GM21447 (cell line): ENCODE data around the gene ZNF71.

Experiments used
- ATAC-seq: cut with Tn5 transposase; IDR thresholded peaks from one replicate; pipeline ENCODE4 v1.9.1; 2021; ENCODE audit not compliant: unreplicated experiment

ZNF71 gene

GRCh38 chr19:56594783-56595547 lies at the start of gene ZNF71:
TSS of gene ZNF71 (plus strand) at chr19:56595302. CDS start at chr19:56601559, 6,257 bp downstream.
- peak; percentile 93 for ATAC-seq

GRCh38 chr19:56547535-56547934 lies 47.6 kb upstream of the ZNF71 start:
- no peak for ATAC-seq

- no peak for ATAC-seq
These were observed 40.7 kb upstream of the ZNF71 start for GRCh38 chr19:56554272-56554869.

- no peak for ATAC-seq
These were observed 32.3 kb upstream of the ZNF71 start for GRCh38 chr19:56562766-56563165.

GRCh38 chr19:56566904-56567273 lies 28.2 kb upstream of the ZNF71 start:
- peak; percentile 39 for ATAC-seq

DNA sequence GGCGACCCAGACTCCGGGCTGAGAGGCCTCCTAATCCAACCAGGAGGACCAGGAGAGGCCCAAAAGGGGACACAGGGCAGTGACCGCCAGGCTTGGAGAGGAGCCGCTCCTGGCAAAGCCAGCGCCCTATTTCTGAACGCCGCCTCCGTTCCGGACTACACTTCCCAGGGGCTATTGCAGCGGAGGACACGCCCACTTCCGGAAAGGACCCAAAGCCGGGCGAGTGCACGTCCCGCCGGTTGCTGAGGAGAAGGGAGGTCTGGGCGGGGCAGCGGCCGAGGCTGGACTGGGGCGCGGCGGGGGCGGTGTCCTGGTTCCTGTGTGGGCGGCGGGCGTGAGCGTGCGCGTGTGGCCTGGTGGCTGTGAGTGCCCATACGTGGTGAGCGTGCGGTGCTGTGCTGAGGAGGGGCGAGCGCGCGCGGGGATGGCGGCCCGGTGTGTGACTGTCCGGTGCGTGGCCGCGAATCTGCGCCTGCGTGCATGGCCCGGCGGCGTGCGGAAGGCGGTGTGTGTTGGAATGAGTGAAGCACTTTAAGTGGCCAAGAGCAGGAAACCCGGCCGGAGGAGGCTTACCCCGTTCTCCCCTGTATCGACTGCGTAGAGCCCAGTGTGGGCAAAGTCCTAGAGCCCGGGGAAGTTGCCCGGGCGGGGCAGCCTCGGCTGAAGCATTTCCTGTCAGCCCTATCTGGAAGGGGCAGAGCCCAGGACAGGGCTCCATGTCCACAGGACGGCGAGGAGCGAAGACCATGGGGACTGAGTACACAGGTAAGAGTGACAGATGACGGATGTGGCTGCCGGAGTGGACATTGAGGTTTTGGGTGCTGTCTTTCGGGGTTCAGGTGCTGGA lies 27.6 kb upstream of the ZNF71 start, which contains the start of gene ZNF470:
Gene ZNF470, plus strand, starts transcription at position 195 of the 847 bp plus-strand sequence. CDS start 2,844 bp downstream, outside the sequence.
- peak; percentile 95 for ATAC-seq

DNA sequence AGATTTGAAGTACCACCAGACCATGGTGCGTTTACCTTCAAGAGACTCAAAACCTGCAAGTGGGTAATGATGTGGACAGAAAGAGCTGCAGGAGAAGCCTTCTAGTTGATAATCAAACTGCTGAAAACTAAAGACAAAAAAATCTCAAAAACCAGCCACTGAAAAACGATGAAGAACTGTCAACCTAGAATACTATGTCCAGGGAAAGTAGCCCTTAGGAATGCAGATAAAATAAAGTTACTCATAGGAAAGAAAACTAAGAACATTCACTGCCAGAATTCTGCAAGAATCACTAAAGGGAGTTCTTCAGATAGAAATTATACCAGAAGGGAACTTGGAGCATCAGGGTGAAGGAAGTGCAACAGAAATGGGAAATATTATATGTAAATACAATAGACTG lies 22.5 kb upstream of the ZNF71 start:
- no peak for ATAC-seq

- ATAC-seq: no peak
These were observed 21.2 kb upstream of the ZNF71 start for GRCh38 chr19:56573914-56574313.

GRCh38 chr19:56577719-56578602 lies 17.1 kb upstream of the ZNF71 start:
- no peak for ATAC-seq

DNA sequence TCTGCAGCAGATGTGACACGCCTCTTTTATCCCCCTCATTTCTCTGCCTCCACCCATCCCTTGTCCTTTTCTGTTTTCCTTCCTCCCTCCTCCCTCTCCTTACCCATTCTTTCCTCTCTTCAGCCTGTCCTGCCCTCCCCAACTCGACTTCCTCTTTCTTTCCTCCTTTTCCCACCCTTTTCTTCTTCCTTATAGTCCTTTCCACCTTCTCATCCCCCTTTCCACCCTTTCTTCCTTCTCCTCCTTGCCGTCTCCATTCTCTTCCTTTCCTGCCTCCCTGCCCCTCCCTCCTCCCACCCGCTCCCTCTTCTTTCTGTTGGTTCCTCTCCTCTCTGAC lies 688 bp upstream of the ZNF71 start:
- no peak for ATAC-seq

DNA sequence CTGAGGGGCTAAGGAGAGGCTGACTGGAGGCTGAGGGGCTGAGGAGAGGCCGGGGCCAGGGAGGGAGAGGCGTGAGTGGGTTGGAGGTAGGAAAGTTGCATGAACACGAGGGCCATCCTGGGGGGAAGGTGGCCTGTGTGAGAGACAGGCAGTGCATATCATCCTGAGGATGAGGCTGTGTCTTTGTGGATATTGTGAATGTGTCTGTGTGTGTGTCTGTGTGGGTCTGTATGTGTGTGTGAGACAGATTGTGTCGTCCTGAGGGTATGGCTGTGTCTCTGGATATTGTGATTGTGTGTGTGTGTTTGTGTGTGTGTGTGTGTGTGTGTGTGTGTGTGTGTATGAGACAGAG lies 422 bp downstream of the ZNF71 start:
- peak; percentile 29 for ATAC-seq

DNA sequence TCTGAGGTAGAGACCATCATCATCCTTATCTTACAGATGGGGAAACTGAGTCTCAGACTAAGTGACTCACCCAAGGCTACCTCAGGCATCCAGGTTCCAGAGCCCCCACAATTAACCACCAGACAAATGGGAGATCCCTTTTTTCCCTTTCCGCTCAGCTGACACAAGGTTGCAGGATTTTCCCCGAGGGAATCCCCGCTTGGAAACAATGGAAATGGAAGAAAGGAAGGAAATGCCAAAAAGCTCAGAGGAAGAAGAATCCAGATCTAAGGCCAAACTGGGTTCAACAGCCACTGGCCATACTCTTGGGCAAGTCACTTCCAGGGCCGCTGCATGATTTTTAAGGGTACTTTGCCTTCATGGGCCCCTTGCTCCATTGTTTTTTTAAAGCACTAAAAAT lies 1.6 kb downstream of the ZNF71 start:
- no peak for ATAC-seq

DNA sequence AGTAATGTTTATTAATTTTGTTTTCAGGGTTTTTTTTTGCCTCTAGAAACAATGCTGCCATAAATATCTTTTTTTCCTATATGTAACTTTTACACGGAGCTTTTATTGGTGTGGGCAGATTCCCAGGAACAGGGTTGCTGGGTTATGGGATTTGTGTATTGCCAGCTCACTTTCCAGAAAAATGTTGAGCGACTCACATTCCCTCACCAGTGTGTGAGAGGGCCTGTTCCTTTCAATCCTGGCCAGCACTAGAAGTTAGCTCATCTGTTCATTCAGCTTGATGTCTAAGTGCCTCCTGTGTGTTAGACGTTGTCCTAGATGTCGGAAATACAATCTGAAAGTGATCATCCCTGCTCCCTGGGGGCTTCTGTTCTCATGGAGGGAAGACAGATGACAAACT lies 2.6 kb downstream of the ZNF71 start:
- ATAC-seq: no peak

DNA sequence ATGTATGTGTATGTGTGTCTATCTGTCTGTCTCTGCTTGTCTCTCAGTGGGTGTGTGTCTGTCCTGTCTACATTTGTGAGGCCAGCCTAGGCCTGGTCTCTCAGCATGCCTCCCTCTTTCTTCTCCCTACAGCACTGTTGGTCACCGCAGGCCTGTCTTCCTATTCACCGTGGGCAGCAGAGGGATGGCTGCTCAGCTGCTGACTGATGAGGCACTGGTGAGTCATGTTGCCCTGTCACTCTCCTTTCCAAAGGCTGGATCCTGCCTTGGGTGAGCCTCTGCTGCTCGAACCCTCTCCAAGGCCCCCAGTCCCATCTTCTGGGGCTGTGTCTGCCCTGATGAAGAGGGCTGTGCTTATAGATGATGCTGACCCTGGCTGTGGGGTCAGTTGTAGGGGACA lies 6.3 kb downstream of the ZNF71 start:
- ATAC-seq: no peak

GRCh38 chr19:56603829-56604228 lies 8.7 kb downstream of the ZNF71 start:
- no peak for ATAC-seq

GRCh38 chr19:56608274-56608964 lies 13.3 kb downstream of the ZNF71 start:
- ATAC-seq: no peak

GRCh38 chr19:56611288-56611687 lies 16.2 kb downstream of the ZNF71 start:
- no peak for ATAC-seq

GRCh38 chr19:56612737-56613136 lies 17.6 kb downstream of the ZNF71 start:
- no peak for ATAC-seq

- no peak for ATAC-seq
These were observed 18.5 kb downstream of the ZNF71 start for GRCh38 chr19:56613639-56614038.

GRCh38 chr19:56617531-56617930 lies 22.4 kb downstream of the ZNF71 start:
- no peak for ATAC-seq
